Activated CD4-positive, alpha-beta T cell treated with anti-CD3 and anti-CD28 coated beads, Interleukin-2, amount 50 U/mL, for 4 hours (primary cell): ENCODE data around the gene FNDC5.

Experiments
- DNase-seq, 2 experiments: peaks; one replicate each; pipeline ENCODE4 v3.0.0-alpha.2; 2020

Gene FNDC5

GRCh38 chr1:32883338-32884031 lies 12.8 kb upstream of the FNDC5 start:
- DNase-seq = no peak

GRCh38 chr1:32881871-32882850 lies 11.4 kb upstream of the FNDC5 start:
- no peak for DNase-seq

GRCh38 chr1:32881291-32881690 lies 10.6 kb upstream of the FNDC5 start:
- no peak for DNase-seq

- DNase-seq = no peak
These were observed 7.9 kb upstream of the FNDC5 start for GRCh38 chr1:32878637-32879041.

GRCh38 chr1:32878183-32878582 lies 7.5 kb upstream of the FNDC5 start:
- DNase-seq = no peak

- DNase-seq = no peak
These were observed 6.7 kb upstream of the FNDC5 start for GRCh38 chr1:32877211-32878110.

- peak; percentile 36 to 41 for DNase-seq
These were observed 5.9 kb upstream of the FNDC5 start for GRCh38 chr1:32876341-32877210.

GRCh38 chr1:32874860-32875752 lies 4.4 kb upstream of the FNDC5 start:
- no peak for DNase-seq

GRCh38 chr1:32873484-32873883 lies 2.8 kb upstream of the FNDC5 start:
- no peak for DNase-seq

GRCh38 chr1:32872192-32872460 lies 1.4 kb upstream of the FNDC5 start:
- no peak for DNase-seq

- no peak for DNase-seq
These were observed 866 bp upstream of the FNDC5 start for GRCh38 chr1:32871364-32872191.

- DNase-seq = no peak
These were observed 643 bp downstream of the FNDC5 start for GRCh38 chr1:32869923-32870614.

- no peak for DNase-seq
These were observed 1.8 kb downstream of the FNDC5 start for GRCh38 chr1:32868806-32869455.

GRCh38 chr1:32868085-32868484 lies 2.6 kb downstream of the FNDC5 start:
- DNase-seq = no peak

GRCh38 chr1:32867671-32868070 lies 3.0 kb downstream of the FNDC5 start:
- no peak for DNase-seq

- DNase-seq = no peak
These were observed 3.6 kb downstream of the FNDC5 start for GRCh38 chr1:32867151-32867550.

GRCh38 chr1:32865639-32866405 lies 4.9 kb downstream of the FNDC5 start:
- no peak for DNase-seq

GRCh38 chr1:32864375-32865019 lies 6.2 kb downstream of the FNDC5 start:
- no peak for DNase-seq
